ENCODE results near the gene LRRIQ1. TPM values are rescaled to one million over a fixed set of nuclear protein-coding genes. Genes with fewer than 3 reads are reported as not detected.

The LRRIQ1 gene
- total and polyA plus RNA-seq, 4 donors, result 0.05 to 0.08 TPM; not detected in 2

- no peak for TF ChIP-seq SP1 (IDR thresholded peaks at IDR 0.05)
- TF ChIP-seq ZBTB33 (IDR thresholded peaks at IDR 0.05), result no peak
- TF ChIP-seq REST (IDR thresholded peaks at IDR 0.05), result no peak
- no peak for TF ChIP-seq HNF4A (conservative IDR thresholded peaks at IDR 0.05)
- no peak for TF ChIP-seq MAX (IDR thresholded peaks at IDR 0.05)
- no peak for TF ChIP-seq NR2F2 (IDR thresholded peaks at IDR 0.05)
- no peak for TF ChIP-seq HNF4G (IDR thresholded peaks at IDR 0.05)
- TF ChIP-seq FOXA2 (IDR thresholded peaks at IDR 0.05), result no peak
- no peak for TF ChIP-seq YY1 (IDR thresholded peaks at IDR 0.05)
- Histone ChIP-seq H3K9me3 (ENCODE audit: control insufficient read depth in 4 of 4, low read length in 3 of 4) (peaks cover 0 to 4% (median 0%) of the 10 kb centered on the region in 4 donors), H3K27ac (ENCODE audit: low read depth in 1 of 2, low read length in 2 of 2) (no peak overlapping the region), H3K9ac (ENCODE audit: low read depth in 1 of 2, low read length in 2 of 2) (no peak overlapping the region), H3K4me1 (ENCODE audit: control insufficient read depth in 4 of 4, insufficient read depth in 4 of 4, low read length in 3 of 4) (peaks cover 3 to 18% (median 5%) of the 10 kb centered on the region in 4 donors), H3K4me3 (ENCODE audit: low read depth in 1 of 3, low read length in 3 of 3) (no peak overlapping the region), H3K27me3 (ENCODE audit: control insufficient read depth in 4 of 4, insufficient read depth in 4 of 4, low read length in 3 of 4) (peaks cover 7 to 33% (median 11%) of the 10 kb centered on the region in 4 donors), H3K36me3 (ENCODE audit: control insufficient read depth in 4 of 4, insufficient read depth in 3 of 4, low read depth in 1 of 4, low read length in 3 of 4) (no peaks in the 10 kb centered on the region)
- 9% methylated on average over 8 of the region's 8 CpGs for WGBS
- no peak for DNase-seq (ENCODE audit: low spot score)
Observed at GRCh38 chr12:85274315-85274651, 238.1 kb downstream of the LRRIQ1 start.

- DNase-seq (ENCODE audit: low spot score), result no peak
Observed at GRCh38 chr12:85275374-85275773, 239.2 kb downstream of the LRRIQ1 start.

More at GRCh38 chr12:85275374-85275773, 239.2 kb downstream of the LRRIQ1 start:
- no peak for TF ChIP-seq YY1 (IDR thresholded peaks at IDR 0.05)
- no peak for TF ChIP-seq ZBTB33 (IDR thresholded peaks at IDR 0.05)
- TF ChIP-seq HNF4A (conservative IDR thresholded peaks at IDR 0.05), result no peak
- TF ChIP-seq REST (IDR thresholded peaks at IDR 0.05), result no peak
- Histone ChIP-seq H3K9me3 (ENCODE audit: control insufficient read depth in 4 of 4, low read length in 3 of 4) (peaks cover 0 to 4% (median 0%) of the 10 kb centered on the region in 4 donors), H3K4me1 (ENCODE audit: control insufficient read depth in 4 of 4, insufficient read depth in 4 of 4, low read length in 3 of 4) (peaks cover 4 to 29% (median 9%) of the 10 kb centered on the region in 4 donors), H3K27ac (ENCODE audit: low read depth in 1 of 2, low read length in 2 of 2) (no peak overlapping the region), H3K27me3 (ENCODE audit: control insufficient read depth in 4 of 4, insufficient read depth in 4 of 4, low read length in 3 of 4) (peaks cover 7 to 36% (median 11%) of the 10 kb centered on the region in 4 donors), H3K4me3 (ENCODE audit: low read depth in 1 of 3, low read length in 3 of 3) (no peak overlapping the region), H3K9ac (ENCODE audit: low read depth in 1 of 2, low read length in 2 of 2) (no peak overlapping the region), H3K36me3 (ENCODE audit: control insufficient read depth in 4 of 4, insufficient read depth in 3 of 4, low read depth in 1 of 4, low read length in 3 of 4) (no peaks in the 10 kb centered on the region)
- 12% methylated on average over 2 of the region's 2 CpGs for WGBS

All from liver (tissue), 9 donors.